NOMO-1 treated with DMSO at 0.1 percent for 48 hours (cell line): ENCODE measurements around the gene MLEC.
A peak's percentile ranks its signal among the peaks of the same experiment; 100 is the strongest.

Source experiments
- DNase-seq: peaks from one replicate; lab custom pipeline; 2025; ENCODE audit not compliant: unreplicated experiment; lab: John Stamatoyannopoulos, UW

Gene MLEC

DNA sequence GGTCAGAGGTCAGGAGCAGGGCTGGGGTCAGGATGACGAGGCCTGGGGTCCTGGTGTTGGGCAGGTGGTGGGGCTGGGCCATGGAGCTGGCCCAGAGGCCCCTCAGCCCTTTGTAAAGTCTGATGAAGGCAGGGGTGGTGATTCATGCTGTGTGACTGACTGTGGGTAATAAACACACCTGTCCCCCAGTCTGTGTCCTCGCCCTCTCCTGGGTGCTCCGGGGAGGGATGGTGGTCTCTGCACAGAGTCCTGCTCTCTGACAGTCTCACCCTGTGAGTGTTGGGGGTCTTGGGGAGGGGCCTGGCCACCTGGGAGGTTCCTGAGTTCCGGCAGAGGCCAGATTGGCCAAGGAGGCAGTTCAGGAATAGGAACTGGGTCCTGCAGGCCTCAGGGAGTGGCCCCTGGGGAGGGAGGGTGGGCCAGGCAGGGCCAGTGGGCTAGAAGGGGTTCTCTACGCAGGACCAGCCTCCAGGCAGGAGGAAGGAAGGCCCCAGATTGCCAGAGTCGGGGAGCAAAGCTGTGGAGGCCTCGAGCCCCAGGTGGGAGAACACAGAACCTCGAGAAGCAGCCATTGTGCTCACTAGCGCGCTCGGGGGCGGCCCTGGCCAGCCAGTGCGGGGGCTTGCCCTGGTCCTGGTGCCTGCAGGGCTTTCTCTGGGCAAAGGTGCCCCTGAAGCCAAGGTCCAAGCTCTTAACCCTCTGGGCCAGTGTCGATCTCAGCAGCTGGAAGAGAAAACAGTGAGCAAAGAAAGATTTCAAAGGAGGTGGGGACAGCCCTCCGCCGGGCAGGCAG is 53.1 kb downstream of the MLEC start:
- DNase-seq: no peak

DNA sequence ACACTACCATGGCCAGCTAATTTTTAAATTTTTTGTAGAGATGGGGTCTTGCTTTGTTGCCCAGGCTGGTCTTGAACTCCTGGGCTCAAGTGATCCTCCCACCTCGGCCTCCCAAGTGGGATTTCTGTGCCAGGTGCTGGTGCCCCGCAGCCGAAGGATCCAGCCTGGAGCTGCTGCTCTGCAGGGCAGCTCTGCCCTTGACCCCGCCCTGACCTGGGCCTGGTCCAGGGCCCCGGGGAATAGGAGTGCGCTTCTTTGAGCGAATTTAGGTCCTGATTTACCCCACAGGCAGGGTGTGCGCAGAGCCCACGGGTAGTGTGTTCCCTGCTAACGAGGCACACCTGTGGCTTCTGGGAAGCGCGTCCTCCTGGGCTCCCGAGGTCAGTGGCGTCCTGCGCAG is 53.9 kb downstream of the MLEC start:
- DNase-seq: no peak

DNA sequence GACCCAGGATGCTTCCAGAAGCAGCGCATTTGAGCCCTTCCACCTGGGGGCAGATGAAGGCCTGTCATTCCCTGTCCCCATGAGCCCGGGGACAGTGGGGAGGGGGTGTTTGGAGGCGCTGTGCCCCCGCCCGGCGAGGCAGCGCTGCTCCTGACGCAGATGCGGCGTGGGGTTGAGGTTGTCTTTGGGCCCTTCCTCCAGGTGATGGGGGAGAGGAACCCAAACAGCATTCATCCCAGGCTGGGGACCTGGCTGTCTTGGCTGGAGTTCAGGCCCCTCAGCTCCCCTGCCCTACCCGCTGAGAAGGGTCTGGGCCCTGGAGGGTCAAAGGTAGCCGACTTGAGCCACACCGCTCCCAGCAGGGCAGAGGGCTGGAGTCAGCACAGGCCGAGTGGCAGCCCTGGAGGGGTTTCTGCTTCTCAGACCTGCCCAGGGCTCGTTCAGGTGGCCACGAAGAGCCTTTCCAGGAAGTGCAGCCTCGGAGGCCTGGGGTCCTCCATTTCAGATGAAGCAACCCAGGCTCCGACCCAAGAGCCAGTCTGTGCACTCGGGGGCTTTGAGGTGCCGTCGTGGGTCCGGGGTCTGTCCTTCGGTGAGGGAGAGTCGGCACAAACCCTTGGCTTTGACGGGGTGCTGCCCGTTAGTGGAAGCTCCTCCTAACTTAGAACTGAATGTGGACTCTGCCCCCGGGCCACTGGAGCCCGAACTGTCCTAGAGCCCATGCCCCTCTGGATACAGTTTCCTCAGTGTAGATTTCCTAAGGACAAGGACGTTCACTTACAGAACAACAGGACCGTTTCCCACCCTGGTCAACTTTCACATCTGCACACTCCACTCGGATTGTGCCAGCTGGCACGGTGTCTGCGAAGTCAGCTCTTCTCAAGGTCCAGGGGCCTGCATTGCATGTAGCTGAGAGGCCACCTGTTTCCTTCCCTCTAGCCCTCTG is 54.8 kb downstream of the MLEC start:
- no peak for DNase-seq

DNA sequence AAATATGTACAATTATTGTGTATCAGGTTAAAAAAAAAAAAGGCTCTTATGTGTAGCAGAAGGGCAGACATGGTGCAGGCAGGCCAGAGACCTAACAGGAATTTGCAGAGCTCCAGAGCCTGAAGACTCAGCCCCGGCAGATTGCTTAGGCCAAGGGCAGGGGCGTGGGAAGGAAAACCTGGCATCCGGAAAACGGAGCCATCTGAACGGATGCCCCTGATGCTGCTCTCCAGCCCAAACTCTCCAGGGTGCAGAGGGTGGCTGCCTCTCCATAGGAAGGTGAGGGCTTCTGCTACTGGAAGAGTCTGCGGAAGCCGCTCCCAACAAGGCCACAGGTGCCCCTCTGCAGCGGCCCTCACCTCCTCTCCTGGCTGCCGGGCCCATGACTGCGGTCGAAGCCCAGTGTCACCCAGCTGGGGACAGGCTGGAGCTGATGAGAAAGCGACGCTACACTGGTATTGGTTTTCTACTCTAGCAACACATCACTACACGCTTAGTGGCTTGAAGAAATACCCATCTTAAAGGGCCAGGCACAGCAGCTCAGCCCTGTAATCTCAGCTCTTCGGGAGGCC is 58.1 kb downstream of the MLEC start:
- DNase-seq: no peak

DNA sequence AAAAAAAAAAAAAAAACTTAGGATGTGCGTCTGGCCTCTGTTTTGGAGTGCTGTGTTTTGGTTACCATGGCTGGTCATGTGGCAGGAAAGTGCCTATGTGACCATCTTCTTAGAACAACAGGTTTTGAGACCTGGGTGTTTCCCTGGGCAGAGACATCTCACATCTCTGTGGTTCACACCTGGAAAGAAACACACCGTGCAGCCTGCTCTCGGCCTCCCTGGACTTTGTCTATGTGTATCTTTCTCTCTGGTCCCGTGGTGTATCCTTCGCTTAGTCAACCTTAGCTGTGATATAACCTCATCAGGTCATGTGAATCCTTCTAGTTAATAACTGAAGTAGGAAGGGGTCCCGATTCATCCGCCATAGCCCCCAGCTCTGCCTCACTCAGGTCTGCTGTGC is 61.3 kb downstream of the MLEC start:
- no peak for DNase-seq

DNA sequence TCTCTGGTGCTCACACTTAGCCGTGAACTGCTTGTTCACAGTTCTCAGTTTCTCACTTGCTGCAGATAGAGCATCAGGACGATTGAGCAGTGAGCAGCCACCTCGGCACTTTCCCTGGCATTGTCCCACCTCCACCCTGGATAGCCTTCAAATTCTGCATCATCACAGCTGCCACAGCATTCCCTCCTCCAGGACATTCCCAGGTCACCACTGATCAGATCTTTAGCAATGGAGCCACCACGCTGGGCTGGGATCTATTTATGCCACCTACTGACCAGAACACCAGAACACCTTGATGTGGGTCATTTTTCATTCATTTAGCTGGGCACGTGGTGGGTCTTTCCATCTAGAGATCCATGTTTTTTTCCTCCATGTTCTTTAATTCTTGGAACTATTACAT is 62.3 kb downstream of the MLEC start:
- DNase-seq: no peak

DNA sequence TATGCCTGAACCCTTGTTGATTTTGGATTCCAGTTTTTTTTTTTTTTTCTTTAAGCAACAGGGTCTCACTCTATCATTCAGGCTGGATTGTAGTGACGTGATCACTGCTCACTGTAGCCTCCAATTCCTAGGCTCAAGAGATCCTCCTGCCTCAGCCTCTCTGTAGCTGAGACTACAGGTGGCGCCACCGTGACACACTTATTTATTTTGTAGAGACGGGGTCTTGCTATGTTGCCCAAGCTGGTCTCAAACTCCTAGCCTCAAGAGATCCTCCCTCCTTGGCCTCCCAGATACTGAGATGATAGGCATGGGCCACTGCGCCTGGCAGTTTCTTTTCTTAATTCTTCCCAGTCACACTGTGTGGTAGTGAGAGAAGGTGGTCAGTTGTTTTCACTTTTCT is 63.9 kb downstream of the MLEC start:
- no peak for DNase-seq

DNA sequence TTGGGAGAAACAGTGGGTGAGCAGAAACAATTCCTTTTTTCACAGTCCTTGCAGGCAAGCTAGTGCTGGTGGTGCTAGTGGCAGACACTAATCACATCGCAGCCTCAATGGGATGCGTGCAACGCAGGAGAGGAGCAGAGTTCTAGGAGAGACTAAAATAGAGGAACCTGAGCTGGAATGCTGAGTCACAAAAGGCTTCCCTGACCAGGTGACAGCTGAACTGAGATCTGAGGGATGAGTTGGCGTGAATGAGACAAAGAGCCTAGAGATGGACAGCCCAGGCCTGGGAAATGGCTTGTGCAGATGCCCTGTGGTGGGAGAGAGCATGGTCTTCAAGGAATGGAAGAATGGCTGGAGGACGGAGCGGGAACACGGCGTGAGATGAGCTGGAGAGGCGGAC is 64.4 kb downstream of the MLEC start:
- DNase-seq: peak; percentile 8
